ENCODE data around the gene ST3GAL4. TPM values are rescaled to one million over a fixed set of nuclear protein-coding genes. Genes with fewer than 3 reads are reported as not detected.

Gene ST3GAL4
- total and polyA plus RNA-seq, 2 of the 8 experiments (the other 6 are each of a cell fraction or from before 2014, with no cell fraction given): 15.6 to 20.0 TPM

DNA sequence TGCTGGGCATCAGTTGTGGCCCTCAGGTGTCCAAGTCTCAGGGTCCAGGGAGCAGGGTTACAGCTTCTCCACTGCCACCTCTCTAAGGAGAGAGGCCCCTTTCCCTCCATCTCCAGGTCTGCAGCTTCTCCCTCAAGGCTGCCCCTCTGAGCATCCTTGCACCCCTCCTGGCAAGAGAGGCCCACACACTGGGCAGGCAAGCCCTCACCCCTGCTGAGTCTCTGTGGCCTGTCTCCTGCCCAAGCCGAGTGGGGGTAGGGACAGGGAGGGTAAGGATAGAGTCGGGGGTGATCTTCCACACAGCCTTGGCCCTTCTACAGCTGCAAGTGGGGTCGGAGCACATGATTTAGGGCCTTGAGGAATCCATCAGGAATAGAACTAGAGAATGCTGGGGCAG is 76.6 kb downstream of the ST3GAL4 start:
- Histone ChIP-seq H2AFZ (ENCODE audit: low read length) (no peak overlapping the region), H3K79me1 (ENCODE audit: low read depth, low read length) (no peaks in the 10 kb centered on the region), H2BK12ac (ENCODE audit: low read depth, low read length) (no peak overlapping the region), H3K4me1 (replicated peaks in 1 of 4; ENCODE audit: control insufficient read depth in 3 of 4, insufficient read depth in 4 of 4, low read length in 3 of 4) (peaks cover 0 to 18% (median 6%) of the 10 kb centered on the region in 4 experiments; a peak in 5 of 7 replicates), H4K91ac (replicated peaks; ENCODE audit: insufficient read length, low read length) (no peak overlapping the region), H2BK5ac (ENCODE audit: low read depth, low read length) (no peak overlapping the region), H4K8ac (ENCODE audit: extremely low read depth, insufficient read depth, low read length) (no peak overlapping the region), H3K27ac (ENCODE audit: low read depth, low read length) (no peak overlapping the region), H3K23me2 (ENCODE audit: low read depth, low read length) (no peaks in the 10 kb centered on the region), H2BK20ac (ENCODE audit: low read length) (no peak overlapping the region), H3K14ac (ENCODE audit: insufficient read length) (no peak overlapping the region), H3K56ac (replicated peaks; ENCODE audit: insufficient read length, low read depth, low read length) (no peak overlapping the region), H3K79me2 (ENCODE audit: control insufficient read depth in 1 of 2, insufficient read depth in 2 of 2, low read length in 2 of 2) (no peaks in the 10 kb centered on the region), H2BK15ac (ENCODE audit: low read length) (no peak overlapping the region), H3K27me3 (replicated peaks in 1 of 4; ENCODE audit: control insufficient read depth in 3 of 4, extremely low read depth in 1 of 4, insufficient read depth in 3 of 4, low read length in 3 of 4) (no peaks in the 10 kb centered on the region), H3K23ac (ENCODE audit: insufficient read length) (no peak overlapping the region), H3K9ac (replicated peaks in 1 of 4; ENCODE audit: extremely low read depth in 1 of 4, low read depth in 3 of 4, low read length in 3 of 4) (no peak overlapping the region), H3K18ac (ENCODE audit: extremely low read depth, low read length) (no peak overlapping the region), H2BK120ac (replicated peaks; ENCODE audit: low read depth, low read length) (no peak overlapping the region), H4K20me1 (replicated peaks in 1 of 2; ENCODE audit: control insufficient read depth in 1 of 2, insufficient read depth in 2 of 2, low read length in 2 of 2) (no peaks in the 10 kb centered on the region), H3K4ac (replicated peaks; ENCODE audit: insufficient read length, low read depth, low read length) (no peak overlapping the region), H2AK5ac (ENCODE audit: low read depth, low read length) (no peak overlapping the region), H3K36me3 (ENCODE audit: control insufficient read depth in 2 of 4, insufficient read depth in 4 of 4, low read length in 3 of 4) (no peaks in the 10 kb centered on the region), H4K5ac (ENCODE audit: insufficient read length, low read depth, low read length) (no peak overlapping the region), H3K4me2 (ENCODE audit: insufficient read depth in 1 of 2, low read depth in 2 of 2, low read length in 2 of 2) (no peak overlapping the region), H3K9me3 (ENCODE audit: insufficient read depth in 2 of 2, low read depth in 1 of 2, low read length in 1 of 2) (no peaks in the 10 kb centered on the region), H3K4me3 (ENCODE audit: extremely low read depth in 1 of 4, insufficient read depth in 2 of 4, low read depth in 3 of 4, low read length in 4 of 4) (no peak overlapping the region)
- 74% methylated on average over 3 of the region's 3 CpGs; no CpG with 5 or more reads in 1 of the 2 experiments for WGBS, 2 experiments (ENCODE audit: extremely low coverage in 1 of 2, insufficient coverage in 1 of 2, insufficient read length in 1 of 2, insufficient replicate concordance in 2 of 2, low coverage in 1 of 2, low lambda C conversion rate in 2 of 2, missing lambda C conversion rate in 1 of 2)
- no peak for DNase-seq (ENCODE audit: low read depth in 1 of 2, low spot score in 2 of 2)
- POLR2A ChIA-PET (ENCODE audit: partially characterized antibody): interaction anchor here (1.6 to 2.0 kb wide), 3 partner anchors 9 to 76 kb away, joined by 3 to 6 read pairs (median 6); partner anchors contain the start of gene ST3GAL4
- no peak for FAIRE-seq
- TF ChIP-seq POLR2A (IDR thresholded peaks at IDR 0.05; ENCODE audit: control extremely low read depth in 1 of 2, low read depth in 2 of 2, low read length in 2 of 2): no peak
- no peak for TF ChIP-seq RNF2 (IDR thresholded peaks at IDR 0.05; ENCODE audit: borderline replicate concordance, low read depth, low read length, missing control alignments, poor library complexity, severe bottlenecking)
- TF ChIP-seq MAFK (IDR thresholded peaks at IDR 0.05; ENCODE audit: low read depth, low read length): no peak
- TF ChIP-seq TEAD4 (IDR thresholded peaks at IDR 0.05; ENCODE audit: low read depth, low read length): no peak
- TF ChIP-seq, protein P1, sequence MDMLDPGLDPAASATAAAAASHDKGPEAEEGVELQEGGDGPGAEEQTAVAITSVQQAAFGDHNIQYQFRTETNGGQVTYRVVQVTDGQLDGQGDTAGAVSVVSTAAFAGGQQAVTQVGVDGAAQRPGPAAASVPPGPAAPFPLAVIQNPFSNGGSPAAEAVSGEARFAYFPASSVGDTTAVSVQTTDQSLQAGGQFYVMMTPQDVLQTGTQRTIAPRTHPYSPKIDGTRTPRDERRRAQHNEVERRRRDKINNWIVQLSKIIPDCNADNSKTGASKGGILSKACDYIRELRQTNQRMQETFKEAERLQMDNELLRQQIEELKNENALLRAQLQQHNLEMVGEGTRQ (IDR thresholded peaks at IDR 0.05; ENCODE audit: low read length): no peak
- CTCF ChIA-PET (ENCODE audit: partially characterized antibody): interaction anchor here (0.7 to 6.5 kb wide), 11 partner anchors 10 to 121 kb away, joined by 3 to 31 read pairs (median 4); no protein-coding TSS in a partner anchor
